ENCODE results near the gene GID8.

GID8 gene

GRCh38 chr20:62905536-62906117, 32.3 kb upstream of the GID8 start:
- no peak for DNase-seq

- DNase-seq, result no peak
Observed at GRCh38 chr20:62906209-62906608, 31.7 kb upstream of the GID8 start.

- no peak for DNase-seq
Observed at GRCh38 chr20:62906647-62907375, 31.1 kb upstream of the GID8 start.

- peak in 1 of 4 experiments; percentile 12 for DNase-seq
Observed at GRCh38 chr20:62907384-62908317, 30.3 kb upstream of the GID8 start.

- DNase-seq, result no peak
Observed at GRCh38 chr20:62908971-62909791, 28.8 kb upstream of the GID8 start.

GRCh38 chr20:62910217-62910766, 27.7 kb upstream of the GID8 start:
- DNase-seq, result no peak

- DNase-seq, result no peak
Observed at GRCh38 chr20:62910777-62911497, 27.0 kb upstream of the GID8 start.

- no peak for DNase-seq
Observed at GRCh38 chr20:62911701-62912280, 26.2 kb upstream of the GID8 start.

GRCh38 chr20:62913043-62913630, 24.8 kb upstream of the GID8 start:
- DNase-seq, result no peak

GRCh38 chr20:62914436-62914835, 23.5 kb upstream of the GID8 start:
- no peak for DNase-seq

GRCh38 chr20:62914970-62915457, 22.9 kb upstream of the GID8 start:
- DNase-seq, result no peak

GRCh38 chr20:62916703-62917476, 21.1 kb upstream of the GID8 start:
- no peak for DNase-seq

- DNase-seq, result no peak
Observed at GRCh38 chr20:62917720-62918119, 20.2 kb upstream of the GID8 start.

GRCh38 chr20:62918147-62918546, 19.8 kb upstream of the GID8 start:
- DNase-seq, result no peak

GRCh38 chr20:62918831-62919230, 19.1 kb upstream of the GID8 start:
- peak in 2 of 4 experiments; percentile 19 to 23 for DNase-seq

GRCh38 chr20:62920039-62920645, 17.8 kb upstream of the GID8 start:
- no peak for DNase-seq

- peak in 2 of 4 experiments; percentile 19 to 28 for DNase-seq
Observed at GRCh38 chr20:62921119-62921687, 16.7 kb upstream of the GID8 start.

- peak in 1 of 4 experiments; percentile 17 for DNase-seq
Observed at GRCh38 chr20:62922451-62922921, 15.5 kb upstream of the GID8 start.

Measured in activated naive CD4-positive, alpha-beta T cell (primary cell).